Gastroesophageal sphincter (tissue), 3 donors: Measurements from ENCODE around the gene PTPRK.

Experiments
- CTCF ChIP-seq, 4 experiments: fragments of 200-600 bp in 2 of 4; fragments of 450-650 bp in 2 of 4; sonication (generic) in 1 of 4; IDR thresholded peaks; one replicate each; pipeline ENCODE4 v1.5.1; 2017 to 2019; ENCODE audit warnings: antibody characterized with exemption in 4 of 4, mild to moderate bottlenecking in 2 of 4, moderate library complexity in 2 of 4
- POLR2A ChIP-seq, 2 donors: fragments of 450-650 bp; IDR thresholded peaks; one replicate each; pipeline ENCODE4 v1.6.1; 2017; ENCODE audit warnings: antibody characterized with exemption in 2 of 2, mild to moderate bottlenecking in 2 of 2, moderate library complexity in 1 of 2

- TF ChIP-seq CTCF (IDR thresholded peaks at IDR 0.05), result no peak
- TF ChIP-seq POLR2A (IDR thresholded peaks at IDR 0.05), result no peak
Observed at GRCh38 chr6:128432394-128432793, 88.0 kb downstream of the PTPRK start.
